ENCODE data around the gene CCNQ.

- TF ChIP-seq, protein P1, sequence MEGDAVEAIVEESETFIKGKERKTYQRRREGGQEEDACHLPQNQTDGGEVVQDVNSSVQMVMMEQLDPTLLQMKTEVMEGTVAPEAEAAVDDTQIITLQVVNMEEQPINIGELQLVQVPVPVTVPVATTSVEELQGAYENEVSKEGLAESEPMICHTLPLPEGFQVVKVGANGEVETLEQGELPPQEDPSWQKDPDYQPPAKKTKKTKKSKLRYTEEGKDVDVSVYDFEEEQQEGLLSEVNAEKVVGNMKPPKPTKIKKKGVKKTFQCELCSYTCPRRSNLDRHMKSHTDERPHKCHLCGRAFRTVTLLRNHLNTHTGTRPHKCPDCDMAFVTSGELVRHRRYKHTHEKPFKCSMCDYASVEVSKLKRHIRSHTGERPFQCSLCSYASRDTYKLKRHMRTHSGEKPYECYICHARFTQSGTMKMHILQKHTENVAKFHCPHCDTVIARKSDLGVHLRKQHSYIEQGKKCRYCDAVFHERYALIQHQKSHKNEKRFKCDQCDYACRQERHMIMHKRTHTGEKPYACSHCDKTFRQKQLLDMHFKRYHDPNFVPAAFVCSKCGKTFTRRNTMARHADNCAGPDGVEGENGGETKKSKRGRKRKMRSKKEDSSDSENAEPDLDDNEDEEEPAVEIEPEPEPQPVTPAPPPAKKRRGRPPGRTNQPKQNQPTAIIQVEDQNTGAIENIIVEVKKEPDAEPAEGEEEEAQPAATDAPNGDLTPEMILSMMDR (IDR thresholded peaks at IDR 0.05) = no peak
- no peak for TF ChIP-seq ZFX (IDR thresholded peaks at IDR 0.05; ENCODE audit: borderline replicate concordance)
Observed at GRCh38 chrX:153646620-153647373, 47.9 kb upstream of the CCNQ start, which contains the start of gene DUSP9.
